Calu3 (cell line): ENCODE data around the gene MAP3K8. TPM values are rescaled to one million over a fixed set of nuclear protein-coding genes. Genes with fewer than 3 reads are reported as not detected.
"Not testable (repeated sequence)": the region's sequence is repeated elsewhere in the genome, so short reads cannot be mapped to it uniquely, and the experiment has no call there.

ENCODE experiments used
- BruUV-seq: library from RNA; stranded (reverse); fragments of 400-500 nt; replicated peaks from 2 replicates; lab custom pipeline; 2021; lab: Mats Ljungman, UMichigan
- CTCF ChIA-PET: fragments of 300-600 bp; sonication (Branson Sonifier 250); formaldehyde crosslinking; loops from one replicate; lab custom pipeline; 2022; ENCODE audit warnings: antibody characterized with exemption; lab: Charles Lee
- DNase-seq: peaks from one replicate; pipeline ENCODE4 v3.0.0; 2022
- H3K27ac Mint-ChIP-seq: one replicate; pipeline ENCODE4 v1.8.0; 2022; ENCODE audit warnings: mixed read lengths; ENCODE audit not compliant: unreplicated experiment
- H3K27me3 Mint-ChIP-seq: one replicate; pipeline ENCODE4 v1.8.0; 2022; ENCODE audit warnings: mixed read lengths; ENCODE audit not compliant: unreplicated experiment
- H3K36me3 Mint-ChIP-seq: one replicate; pipeline ENCODE4 v1.8.0; 2022; ENCODE audit warnings: mild to moderate bottlenecking, moderate library complexity, mixed read lengths; ENCODE audit not compliant: insufficient read depth, unreplicated experiment
- H3K4me1 Mint-ChIP-seq: one replicate; pipeline ENCODE4 v1.8.0; 2022; ENCODE audit warnings: mild to moderate bottlenecking, low read depth, mixed read lengths; ENCODE audit not compliant: unreplicated experiment
- H3K4me3 Mint-ChIP-seq: one replicate; pipeline ENCODE4 v1.8.0; 2022; ENCODE audit warnings: mild to moderate bottlenecking, low read depth, moderate library complexity, mixed read lengths; ENCODE audit not compliant: unreplicated experiment
- H3K9me3 Mint-ChIP-seq: one replicate; pipeline ENCODE4 v1.8.0; 2022; ENCODE audit warnings: low read depth, mixed read lengths; ENCODE audit not compliant: unreplicated experiment
- intact Hi-C: fragments of 100-400 bp; cut with micrococcal nuclease; formaldehyde crosslinking; loops from one replicate; pipeline ENCODE4 v1.10.0; 2022; ENCODE audit not compliant: unreplicated experiment
- total RNA-seq: library from RNA; stranded (reverse); gene quantifications from 2 replicates; pipeline ENCODE4 v1.2.3, GENCODE V29; 2022
- TF ChIP-seq, protein P1 (sequence below): fragments of 200-600 bp; IDR thresholded peaks from one replicate; pipeline ENCODE4 v1.8.0; 2022; ENCODE audit warnings: antibody characterized with exemption; ENCODE audit not compliant: unreplicated experiment

The MAP3K8 gene
- total RNA-seq, 1 experiment from 2014 or later: 20.6 TPM

DNA sequence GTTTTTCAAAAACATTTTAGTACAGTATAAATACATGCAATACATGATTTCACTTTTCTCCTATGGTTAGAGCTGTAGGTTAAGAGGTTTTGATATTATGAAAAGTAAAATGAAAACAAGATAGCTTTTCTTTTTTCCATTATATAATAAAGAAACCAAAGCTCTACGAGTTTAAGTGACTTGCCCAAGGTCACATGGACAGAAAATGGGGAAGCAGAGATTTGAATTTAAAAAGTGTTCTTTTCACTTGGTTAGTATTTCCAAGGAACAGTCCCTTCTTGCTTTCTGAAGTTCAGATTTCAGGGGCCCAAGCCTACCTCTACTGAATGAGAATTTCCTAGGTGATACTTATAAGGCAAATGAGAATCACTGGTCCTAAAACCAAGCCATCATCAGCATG, 13.2 kb upstream of the MAP3K8 start:
- H3K4me3 Mint-ChIP-seq: no peak overlapping the region
- peaks cover 14% of the 10 kb centered on the region for H3K36me3 Mint-ChIP-seq
- TF ChIP-seq, protein P1, sequence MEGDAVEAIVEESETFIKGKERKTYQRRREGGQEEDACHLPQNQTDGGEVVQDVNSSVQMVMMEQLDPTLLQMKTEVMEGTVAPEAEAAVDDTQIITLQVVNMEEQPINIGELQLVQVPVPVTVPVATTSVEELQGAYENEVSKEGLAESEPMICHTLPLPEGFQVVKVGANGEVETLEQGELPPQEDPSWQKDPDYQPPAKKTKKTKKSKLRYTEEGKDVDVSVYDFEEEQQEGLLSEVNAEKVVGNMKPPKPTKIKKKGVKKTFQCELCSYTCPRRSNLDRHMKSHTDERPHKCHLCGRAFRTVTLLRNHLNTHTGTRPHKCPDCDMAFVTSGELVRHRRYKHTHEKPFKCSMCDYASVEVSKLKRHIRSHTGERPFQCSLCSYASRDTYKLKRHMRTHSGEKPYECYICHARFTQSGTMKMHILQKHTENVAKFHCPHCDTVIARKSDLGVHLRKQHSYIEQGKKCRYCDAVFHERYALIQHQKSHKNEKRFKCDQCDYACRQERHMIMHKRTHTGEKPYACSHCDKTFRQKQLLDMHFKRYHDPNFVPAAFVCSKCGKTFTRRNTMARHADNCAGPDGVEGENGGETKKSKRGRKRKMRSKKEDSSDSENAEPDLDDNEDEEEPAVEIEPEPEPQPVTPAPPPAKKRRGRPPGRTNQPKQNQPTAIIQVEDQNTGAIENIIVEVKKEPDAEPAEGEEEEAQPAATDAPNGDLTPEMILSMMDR: no peak
- H3K27ac Mint-ChIP-seq: no peak overlapping the region
- CTCF ChIA-PET: no interaction called here
- intact Hi-C loops: no loop called here
- DNase-seq: no peak
- no peaks in the 10 kb centered on the region for H3K9me3 Mint-ChIP-seq
- no peaks in the 10 kb centered on the region for H3K27me3 Mint-ChIP-seq
- peaks cover 49% of the 10 kb centered on the region for H3K4me1 Mint-ChIP-seq
- no TSS peak for BruUV-seq

DNA sequence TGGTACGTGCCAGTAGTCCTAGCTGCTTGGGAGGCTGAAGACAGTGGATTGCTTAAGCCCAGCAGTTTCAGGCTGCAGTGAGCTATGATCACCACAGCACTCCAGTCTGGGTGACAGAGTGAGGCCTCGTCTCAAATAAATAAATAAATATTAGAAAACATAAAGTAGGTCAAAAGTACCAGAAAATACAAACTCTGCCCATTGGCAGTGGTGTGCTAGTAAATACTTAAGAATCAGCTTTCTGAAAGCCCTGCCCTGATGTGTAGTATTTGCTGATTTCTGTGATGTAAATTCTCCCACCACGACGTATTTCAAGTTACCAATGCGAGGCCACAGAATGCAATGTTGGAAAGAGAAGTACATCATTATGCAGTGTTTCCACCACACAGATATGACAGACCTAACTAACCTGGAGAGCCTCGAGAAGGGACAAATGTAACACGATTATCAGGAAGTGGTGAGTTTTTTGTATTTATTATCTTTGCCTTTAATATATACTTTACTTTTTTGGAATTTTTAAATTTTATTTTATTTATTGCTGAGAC, 11.8 kb upstream of the MAP3K8 start:
- no peak for DNase-seq
- Mint-ChIP-seq H3K4me3 (no peak overlapping the region), H3K27ac (no peak overlapping the region), H3K4me1 (peaks cover 49% of the 10 kb centered on the region), H3K36me3 (peaks cover 14% of the 10 kb centered on the region), H3K27me3 (no peaks in the 10 kb centered on the region), H3K9me3 (no peaks in the 10 kb centered on the region)
- intact Hi-C loops: no loop called here
- TF ChIP-seq, protein P1: no peak
- no TSS peak for BruUV-seq
- CTCF ChIA-PET: interaction anchor here (1.0 kb wide), 1 partner anchor 9 kb away, joined by 5 read pairs; no protein-coding TSS in a partner anchor

DNA sequence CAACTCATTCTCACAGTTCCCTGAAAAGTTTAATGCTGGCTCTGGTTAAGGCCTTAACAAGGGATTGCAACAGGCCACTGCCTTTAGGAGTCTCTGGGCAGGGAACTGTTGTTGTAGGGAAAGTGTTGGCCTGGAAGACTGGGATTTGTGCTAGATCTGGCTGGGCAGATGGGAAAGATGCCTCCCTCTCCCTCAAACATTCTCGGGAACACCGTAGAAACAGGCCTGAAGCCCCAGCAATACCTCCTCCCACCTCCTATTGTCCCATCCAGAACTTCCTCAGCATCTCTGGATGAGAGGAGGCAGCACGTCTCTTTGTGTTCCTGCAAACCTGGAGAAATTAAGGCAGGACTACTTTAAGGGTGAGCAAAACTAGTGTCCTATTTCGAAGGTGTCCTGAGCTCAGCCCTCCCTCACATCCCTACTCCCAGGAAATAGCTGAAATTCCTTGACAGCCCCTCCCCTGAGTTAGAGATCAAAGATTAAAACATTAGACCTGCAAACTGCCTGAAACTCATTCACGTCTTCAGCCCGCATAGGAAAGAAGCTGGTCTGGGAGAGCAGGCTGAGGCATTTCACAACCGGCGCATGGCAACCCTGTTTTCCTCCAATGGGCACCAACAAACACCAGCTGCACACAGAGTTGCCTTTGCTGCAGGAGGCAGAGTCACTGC, 10.9 kb upstream of the MAP3K8 start:
- peak; percentile 80 for DNase-seq
- peaks cover 14% of the 10 kb centered on the region for H3K36me3 Mint-ChIP-seq
- TF ChIP-seq, protein P1: no peak
- no peaks in the 10 kb centered on the region for H3K27me3 Mint-ChIP-seq
- peaks cover 42% of the 10 kb centered on the region for H3K4me1 Mint-ChIP-seq
- no TSS peak for BruUV-seq
- no peaks in the 10 kb centered on the region for H3K9me3 Mint-ChIP-seq
- peak overlapping the region; percentile 28 for H3K4me3 Mint-ChIP-seq
- intact Hi-C loops: no loop called here
- CTCF ChIA-PET: interaction anchor here (0.9 to 1.7 kb wide), 6 partner anchors 8 to 168 kb away, joined by 3 to 9 read pairs (median 4); partner anchors contain the start of gene MAP3K8
- peak overlapping the region; percentile 94 for H3K27ac Mint-ChIP-seq

DNA sequence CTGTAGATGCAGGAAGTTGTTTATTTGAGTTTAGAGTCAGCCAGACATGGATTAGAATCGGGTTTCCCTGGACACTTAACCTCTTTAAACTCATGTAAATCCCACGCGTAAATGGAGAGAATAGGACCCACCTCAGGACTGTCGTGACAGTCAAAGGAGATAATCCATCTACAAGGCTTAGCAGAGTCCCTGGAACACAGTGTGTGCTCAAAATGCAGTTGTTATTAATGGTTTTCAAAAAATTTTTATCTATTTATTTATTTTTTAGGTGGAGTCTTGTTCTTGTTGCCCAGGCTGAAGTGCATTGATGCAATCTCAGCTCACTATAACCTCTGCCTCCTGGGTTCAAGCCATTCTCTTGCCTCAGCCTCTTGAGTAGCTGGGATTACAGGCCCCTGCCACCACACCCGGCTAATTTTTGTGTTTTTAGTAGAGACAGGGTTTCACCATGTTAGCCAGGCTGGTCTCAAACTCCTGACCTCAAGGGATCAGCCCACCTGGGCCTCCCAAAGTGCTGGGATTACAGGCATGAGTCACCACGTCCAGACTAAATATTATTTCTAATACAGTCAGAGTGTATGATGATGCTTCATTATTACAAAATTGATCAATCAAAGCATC, 10.2 kb upstream of the MAP3K8 start:
- Mint-ChIP-seq H3K27ac (peak overlapping the region; percentile 94), H3K4me3 (peak overlapping the region; percentile 28), H3K4me1 (peaks cover 36% of the 10 kb centered on the region)
- H3K9me3 Mint-ChIP-seq, H3K27me3 Mint-ChIP-seq, intact Hi-C loops, BruUV-seq, H3K36me3 Mint-ChIP-seq, DNase-seq: not testable (repeated sequence)
- CTCF ChIA-PET: interaction anchor here (0.9 to 1.7 kb wide), 6 partner anchors 8 to 167 kb away, joined by 3 to 9 read pairs (median 4); partner anchors contain the start of gene MAP3K8
